Peyer's patch (tissue), 4 donors: ENCODE results near the gene UBAC1.

ENCODE experiments used
- POLR2A ChIP-seq, 2 donors: fragments of 450-650 bp; IDR thresholded peaks; one replicate each; pipeline ENCODE4 v1.5.1; 2017; ENCODE audit warnings: antibody characterized with exemption in 2 of 2, mild to moderate bottlenecking in 2 of 2, moderate library complexity in 2 of 2
- TF ChIP-seq, protein P1 (sequence below), 6 experiments: fragments of 450-650 bp in 4 of 6; fragments of 200-600 bp in 2 of 6; sonication (generic) in 1 of 6; IDR thresholded peaks; one replicate each; pipeline ENCODE4 v1.5.1; 2017 to 2019; ENCODE audit warnings: antibody characterized with exemption in 6 of 6, mild to moderate bottlenecking in 3 of 6, moderate library complexity in 1 of 6

DNA sequence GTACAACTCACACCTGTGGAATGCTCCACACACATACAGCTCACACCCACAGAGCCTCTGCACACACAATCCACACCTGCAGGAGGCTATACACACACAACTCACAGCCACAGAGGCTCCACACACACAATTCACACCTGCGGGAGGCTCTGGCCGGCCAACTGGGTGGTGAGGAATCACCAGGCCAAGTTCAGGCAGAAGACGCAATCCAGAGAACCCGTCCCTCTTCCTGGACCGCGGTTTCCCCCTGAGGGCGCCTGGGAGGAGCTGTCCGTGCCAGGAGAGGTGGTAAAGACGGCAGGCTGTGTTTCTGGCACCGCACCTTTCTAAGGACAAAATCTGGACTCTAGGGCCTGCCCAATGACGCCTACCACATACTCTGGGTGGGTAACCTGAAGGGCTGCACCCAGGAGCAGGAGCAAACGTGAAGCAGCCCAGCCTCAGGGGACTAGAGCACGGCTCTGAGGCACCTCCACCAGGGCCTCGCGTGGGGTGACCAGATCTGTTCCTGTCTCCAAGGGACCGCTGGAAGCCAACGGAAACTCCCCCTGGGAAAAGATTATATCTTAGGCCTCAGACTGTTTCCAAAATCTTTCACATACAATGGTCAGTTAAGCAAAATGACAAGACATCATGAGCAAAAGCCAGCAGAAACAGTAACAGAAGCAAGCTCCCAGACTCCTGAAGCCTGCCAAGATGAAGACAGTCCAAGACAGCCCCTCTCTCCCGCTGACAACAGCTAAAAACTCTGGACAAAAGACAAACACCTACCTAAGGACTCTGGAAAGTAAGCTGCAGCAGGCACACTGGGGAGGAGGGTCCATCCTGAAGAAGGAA lies 70.8 kb downstream of the UBAC1 start:
- TF ChIP-seq, protein P1, sequence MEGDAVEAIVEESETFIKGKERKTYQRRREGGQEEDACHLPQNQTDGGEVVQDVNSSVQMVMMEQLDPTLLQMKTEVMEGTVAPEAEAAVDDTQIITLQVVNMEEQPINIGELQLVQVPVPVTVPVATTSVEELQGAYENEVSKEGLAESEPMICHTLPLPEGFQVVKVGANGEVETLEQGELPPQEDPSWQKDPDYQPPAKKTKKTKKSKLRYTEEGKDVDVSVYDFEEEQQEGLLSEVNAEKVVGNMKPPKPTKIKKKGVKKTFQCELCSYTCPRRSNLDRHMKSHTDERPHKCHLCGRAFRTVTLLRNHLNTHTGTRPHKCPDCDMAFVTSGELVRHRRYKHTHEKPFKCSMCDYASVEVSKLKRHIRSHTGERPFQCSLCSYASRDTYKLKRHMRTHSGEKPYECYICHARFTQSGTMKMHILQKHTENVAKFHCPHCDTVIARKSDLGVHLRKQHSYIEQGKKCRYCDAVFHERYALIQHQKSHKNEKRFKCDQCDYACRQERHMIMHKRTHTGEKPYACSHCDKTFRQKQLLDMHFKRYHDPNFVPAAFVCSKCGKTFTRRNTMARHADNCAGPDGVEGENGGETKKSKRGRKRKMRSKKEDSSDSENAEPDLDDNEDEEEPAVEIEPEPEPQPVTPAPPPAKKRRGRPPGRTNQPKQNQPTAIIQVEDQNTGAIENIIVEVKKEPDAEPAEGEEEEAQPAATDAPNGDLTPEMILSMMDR (IDR thresholded peaks at IDR 0.05), result no peak
- TF ChIP-seq POLR2A (IDR thresholded peaks at IDR 0.05), result no peak
